GM18499 (cell line): ENCODE data around the gene SLC12A7.

Source experiments
- ATAC-seq: cut with Tn5 transposase; IDR thresholded peaks from one replicate; pipeline ENCODE4 v1.9.1; 2021; ENCODE audit warnings: moderate number of reproducible peaks; ENCODE audit not compliant: insufficient read depth, unreplicated experiment

SLC12A7 gene

DNA sequence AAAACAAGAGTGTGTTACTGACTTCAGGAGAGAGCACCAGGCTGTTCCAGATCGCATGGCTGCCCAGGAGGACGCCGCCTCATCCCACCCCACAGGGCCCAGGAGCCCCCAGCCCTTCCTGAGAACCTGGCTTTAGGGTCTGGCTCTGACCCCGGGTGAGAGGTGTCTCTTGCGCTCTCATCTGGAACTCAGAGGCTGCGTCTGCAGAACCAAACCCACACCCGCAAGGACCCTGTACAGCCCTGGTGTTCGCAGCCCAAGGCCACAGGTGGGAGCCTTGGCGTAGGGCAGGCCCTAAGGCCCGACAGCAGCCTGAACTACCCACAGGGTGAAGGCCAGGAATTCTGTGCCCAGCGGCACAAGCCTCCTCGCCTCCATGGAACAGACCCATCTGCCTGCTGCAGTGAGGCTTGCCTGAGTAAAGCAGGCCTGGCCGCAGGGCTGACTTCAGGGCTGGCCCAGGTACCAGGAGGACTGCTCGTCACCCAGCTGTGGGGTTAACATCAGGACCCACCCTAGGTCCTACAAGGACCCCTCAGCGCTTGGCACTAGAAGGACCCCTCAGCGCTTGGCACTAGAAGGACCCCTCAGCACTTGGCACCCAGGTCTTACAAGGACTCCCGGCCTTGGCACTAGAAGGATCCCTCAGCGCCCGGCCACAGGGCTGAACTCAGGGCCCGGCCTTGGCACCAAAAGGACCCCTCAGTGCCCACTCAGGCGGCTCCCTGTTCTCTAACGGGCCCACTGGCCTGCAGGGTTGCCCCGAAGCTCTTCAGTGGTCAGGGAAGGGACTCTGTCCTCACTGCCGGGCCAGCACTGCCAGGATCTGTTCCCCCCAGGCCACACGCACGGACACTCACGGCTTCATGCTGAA lies 55.0 kb downstream of the SLC12A7 start:
- no peak for ATAC-seq

DNA sequence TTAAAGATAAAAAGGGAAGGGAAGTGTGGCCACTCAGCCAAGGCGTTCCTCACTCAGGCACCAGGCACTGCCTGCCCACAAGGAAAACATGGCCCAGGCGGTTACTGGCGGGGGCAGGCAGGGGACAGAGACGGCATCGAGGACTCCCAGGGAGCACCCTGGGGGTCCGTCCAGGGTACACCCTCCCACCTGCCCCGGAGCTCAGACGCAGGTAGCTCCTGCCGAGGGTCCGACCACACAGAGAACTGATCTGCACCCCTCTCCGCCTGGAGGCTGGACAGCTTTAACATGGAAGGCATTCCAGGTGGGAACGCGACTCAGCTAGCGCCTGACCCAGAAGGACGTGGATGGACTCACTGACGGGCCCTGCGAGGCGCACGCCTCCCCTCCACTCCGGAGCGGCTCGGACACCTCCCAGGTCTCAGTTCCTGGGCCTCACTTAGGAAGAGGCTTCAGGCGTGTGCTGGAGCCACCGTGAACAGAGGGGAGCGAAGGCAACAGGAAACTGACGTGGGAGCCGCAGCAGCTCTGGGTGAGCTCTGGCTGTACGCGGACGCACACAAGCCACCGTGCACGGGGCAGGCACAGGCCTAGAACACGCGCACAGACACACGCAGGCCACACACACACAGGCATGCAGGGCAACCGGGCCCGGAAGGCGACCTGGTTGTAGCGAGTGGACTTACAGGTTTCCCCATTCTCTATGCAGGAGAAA lies 55.8 kb downstream of the SLC12A7 start:
- ATAC-seq = no peak

DNA sequence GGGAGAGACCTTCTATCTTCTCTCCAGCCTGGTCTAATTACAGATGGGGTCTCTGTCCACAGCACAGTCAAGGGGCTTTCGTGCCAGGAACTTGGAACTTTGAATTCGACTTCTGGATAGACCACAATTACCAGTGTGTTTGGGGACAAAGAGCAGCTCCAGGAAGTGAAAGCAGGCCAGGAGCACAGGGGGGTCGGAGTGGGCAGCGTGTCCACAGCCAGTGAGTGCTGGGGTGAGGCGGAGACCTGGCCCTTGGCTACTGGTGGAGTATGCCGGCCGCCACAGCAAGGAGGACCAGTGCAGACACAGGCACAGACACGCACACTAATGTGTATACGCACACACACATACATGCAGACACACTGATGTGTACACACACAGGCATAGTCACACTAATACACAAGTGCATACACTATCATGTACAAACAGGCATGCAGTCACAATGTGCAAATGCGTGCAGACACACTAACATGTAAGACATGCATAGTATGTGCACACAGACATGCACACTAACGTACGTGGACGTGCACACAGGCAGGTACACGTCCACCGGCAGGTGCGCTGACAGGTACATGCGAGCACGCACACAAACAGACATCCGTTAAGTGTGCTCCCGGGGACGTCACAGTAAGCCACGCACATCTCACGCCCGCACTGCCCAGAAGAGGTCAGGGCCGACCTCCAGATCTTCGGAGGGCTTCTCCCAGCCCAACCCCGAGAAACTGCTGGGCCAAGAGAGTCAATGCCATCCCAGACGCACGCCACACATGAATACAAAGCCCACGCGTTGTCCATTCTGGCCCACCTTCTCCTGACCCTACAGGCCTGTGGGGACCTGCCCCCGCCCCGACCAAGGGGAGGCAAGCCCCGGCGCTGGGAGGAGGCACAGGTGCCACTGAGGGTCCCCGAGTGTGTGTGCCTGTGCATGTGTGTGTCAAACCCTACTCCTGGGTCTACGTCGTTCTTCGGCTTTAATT lies 56.8 kb downstream of the SLC12A7 start:
- ATAC-seq = no peak

DNA sequence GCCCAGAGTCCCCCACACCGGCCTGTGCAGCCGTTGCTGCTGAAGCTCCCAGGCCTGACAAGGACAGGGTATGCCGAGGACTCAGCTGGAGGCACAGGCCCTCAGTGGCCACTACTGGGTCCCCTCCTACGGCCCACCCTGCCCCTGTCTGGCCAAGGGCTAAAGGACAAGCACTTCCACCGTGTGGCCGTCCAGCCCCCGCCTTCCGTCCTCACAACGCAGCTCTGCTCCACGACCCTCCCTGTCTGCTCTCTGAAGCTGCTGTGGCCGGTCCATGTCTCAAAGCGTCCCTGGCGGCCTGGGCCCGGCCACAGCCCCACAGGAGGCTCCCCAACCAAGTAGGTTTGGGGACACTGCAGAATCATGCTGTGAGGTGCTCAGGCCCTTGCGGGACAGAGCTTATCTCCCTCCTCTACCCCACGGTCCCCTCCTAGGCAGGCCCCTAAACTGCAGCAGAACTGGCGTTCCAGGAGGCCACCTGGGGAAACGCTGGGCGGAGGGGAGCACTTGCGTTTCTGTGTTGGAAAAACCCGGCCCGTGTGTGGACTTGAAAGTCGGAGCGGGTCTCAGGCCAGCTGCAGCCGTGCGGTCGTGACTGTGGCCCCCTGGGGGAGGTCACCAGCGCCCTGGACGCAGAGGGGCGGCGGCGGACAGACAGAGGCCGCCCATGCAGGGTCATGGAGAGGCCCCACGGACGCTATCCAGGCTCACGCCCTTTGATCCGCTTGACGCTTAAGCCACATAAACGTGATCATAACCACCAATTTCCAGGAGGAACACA lies 57.7 kb downstream of the SLC12A7 start:
- no peak for ATAC-seq

DNA sequence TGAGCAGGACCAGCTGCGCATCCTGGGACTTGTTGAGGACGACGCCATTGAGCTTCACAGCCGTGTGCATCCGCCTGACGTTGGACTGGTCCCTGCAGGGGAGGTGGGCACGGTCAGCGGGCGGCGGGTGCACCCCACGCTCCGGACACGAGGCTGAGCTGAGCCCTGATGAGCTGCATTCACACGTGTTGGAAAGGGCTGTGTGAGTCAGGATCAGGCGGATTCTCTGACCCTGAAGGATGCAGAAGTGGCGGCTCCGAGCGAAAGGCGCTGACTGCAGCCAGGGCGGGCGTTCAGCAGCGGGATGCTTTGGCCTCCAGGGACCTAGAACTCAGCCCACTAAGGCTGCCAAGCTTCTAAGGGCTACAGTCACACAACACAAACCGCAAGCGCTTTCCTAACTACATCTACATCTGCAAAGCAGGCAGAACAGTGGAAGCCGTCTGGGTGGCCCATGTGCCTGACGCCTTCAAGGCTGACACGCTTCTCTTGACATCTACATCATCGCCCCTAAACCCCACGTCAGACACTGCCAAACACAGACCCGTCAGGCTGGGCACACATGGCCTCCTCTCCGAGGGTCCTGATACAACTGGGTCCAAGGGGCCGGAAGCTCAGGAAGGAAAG lies 58.4 kb downstream of the SLC12A7 start:
- ATAC-seq = no peak

DNA sequence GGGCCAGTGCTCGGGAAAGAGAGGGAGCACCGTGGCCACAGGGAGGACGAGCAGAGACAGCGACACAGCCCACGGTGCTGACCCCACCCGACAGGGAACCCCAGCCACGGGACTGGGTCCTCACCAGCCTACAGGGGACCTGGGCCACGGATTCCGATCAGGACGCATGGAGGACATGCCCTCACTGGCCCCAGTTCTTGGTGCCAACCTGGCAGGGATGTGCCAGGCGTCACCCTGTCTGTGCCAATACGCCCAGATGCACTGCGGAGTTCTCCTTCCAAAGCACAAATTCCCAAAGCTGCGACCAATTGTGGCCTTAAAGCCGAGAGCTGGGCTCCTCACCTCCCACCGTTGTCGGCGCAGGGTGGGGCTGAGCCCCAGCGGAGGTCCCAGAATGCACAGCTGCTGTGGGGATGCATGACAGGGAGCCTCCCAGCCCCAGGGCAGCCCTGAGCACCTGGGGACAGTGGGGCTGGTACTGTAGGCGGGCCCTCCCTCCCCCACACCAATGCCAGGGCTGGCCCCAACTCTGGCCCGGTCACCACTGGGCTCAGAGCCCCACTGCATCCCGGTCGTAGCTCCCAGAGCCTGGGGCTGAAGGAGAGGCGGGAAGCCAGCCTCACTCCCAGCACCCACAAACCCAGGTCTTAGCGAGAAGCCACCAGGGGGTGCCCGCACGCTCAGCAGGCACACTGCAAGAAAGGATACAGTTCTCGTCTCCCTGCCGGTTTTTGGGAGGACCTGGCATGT lies 59.0 kb downstream of the SLC12A7 start:
- ATAC-seq = no peak

DNA sequence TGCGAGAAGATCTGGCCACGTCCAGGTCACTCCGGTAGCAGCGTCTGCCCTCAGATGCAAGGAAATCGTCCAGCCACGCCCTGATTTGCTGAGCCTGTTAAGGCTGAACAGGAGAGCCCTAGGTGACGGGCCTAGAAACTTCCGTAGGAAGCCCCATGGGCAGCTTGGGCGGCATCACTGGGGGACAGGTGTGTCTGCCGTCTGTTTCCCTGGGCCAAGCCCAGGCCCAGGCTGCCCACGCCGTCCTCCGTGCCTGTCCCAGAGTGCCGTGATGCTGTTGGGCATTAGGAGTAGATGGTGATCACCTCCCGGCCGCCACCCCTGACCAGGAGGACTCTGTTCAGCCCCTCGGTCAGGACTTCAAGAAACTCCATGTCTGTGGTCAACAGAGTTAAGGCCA lies 59.8 kb downstream of the SLC12A7 start:
- no peak for ATAC-seq

DNA sequence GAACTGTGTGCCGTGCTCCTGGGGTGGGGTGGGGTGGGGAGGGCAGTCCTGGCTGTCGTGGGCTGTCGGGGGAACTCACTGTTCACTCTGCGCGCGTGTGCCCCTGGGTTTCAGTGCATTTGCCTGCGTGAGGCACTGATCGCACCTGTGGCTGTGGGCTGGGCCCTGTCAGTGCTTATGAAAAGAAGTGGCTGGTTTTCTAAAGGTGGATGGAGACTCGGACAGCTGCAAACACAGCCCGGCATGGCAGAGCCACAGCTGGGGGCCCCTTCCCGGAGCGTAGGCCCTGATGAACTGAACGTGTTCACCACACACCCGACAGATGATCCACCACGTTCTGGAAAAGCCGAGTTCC lies 60.5 kb downstream of the SLC12A7 start:
- ATAC-seq = no peak

DNA sequence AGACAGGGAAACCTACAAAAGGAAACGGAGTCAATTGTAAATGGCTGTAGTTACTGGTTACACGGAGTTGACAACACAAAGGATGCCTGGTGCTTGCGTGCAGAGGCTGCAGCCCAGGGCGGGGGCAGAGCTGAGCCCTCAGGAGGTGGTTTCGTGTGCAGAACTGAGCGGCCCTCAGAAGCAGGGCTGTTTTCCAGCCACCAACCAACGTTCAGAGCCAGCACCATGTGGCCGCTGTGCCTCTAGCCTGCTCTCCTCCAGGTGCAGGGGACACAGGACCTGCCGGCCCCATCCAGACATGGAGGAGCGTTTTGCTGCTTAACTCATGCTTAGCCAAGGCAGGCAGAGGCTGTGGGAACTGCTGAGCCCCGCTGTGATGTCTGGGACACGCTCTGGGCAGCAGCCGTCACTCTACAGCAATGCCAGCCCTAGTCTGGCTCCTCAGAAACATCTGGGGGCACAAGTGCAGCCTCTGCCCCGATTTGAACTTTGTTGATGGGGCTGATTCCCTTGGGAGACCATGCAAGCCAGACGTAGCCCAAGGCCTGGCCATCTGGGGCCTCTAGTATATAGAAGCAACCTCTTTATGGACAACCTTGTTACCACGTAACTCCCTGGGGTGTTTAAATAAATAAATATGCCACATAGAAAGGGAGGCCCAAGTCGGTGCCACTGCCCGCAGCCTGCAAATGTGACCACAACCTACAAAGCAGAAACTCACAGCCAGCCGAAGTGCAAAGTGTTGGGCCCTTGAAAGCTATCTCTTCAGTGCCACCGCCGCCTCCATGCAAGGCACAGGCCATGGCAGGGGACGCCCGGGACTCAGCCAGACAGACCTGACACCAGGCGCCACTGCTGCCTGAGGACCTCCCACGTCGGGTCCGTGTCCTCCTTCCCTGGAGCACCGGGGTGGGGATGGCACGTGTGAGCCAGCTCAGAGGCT lies 61.2 kb downstream of the SLC12A7 start:
- ATAC-seq = no peak

DNA sequence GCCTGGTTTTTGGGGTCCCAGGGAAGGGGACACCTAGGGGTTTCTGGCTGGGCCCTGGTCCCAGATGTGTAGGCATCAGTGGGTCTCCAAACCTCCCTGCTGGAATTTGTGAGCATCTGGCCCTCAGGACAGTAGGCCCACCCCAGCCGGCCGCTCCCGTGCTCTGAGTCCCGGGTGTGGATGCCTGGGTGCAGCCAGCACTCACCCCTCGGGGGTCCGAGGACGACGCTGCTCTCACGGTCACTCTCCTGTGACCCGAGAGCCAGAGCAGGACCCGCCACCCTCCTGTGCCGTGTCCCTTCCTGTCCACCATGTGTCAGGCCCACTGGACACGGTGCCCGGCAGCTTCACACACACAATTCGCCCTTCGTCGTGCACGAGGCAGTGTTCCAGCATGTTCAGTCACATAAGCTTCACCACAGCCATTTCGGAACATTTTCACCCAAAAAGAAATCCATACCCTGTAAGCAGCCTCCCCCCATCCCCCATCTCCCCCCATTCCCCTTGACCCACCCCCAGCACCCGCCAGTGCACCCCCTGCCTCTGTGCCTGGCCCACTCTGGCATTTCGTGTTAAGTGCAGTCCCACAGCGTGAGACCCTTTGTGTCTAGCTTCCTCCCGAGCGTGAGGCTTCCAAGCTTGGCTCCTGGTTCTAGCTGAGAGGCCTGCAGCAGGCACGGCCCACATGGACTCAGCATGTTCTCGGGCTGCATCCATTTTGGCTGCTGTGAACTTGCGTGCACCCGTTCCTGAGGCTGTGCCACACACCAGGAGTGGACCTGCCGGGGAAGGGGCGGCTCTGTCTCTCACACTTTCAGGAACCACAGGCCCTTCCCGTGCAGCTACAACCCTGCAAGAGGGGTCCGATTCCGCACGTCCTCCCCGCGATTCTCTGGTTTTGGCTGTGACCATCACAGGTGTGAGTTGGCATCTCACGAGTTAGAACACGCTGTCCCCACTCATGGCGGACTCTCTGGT lies 62.7 kb downstream of the SLC12A7 start:
- no peak for ATAC-seq

DNA sequence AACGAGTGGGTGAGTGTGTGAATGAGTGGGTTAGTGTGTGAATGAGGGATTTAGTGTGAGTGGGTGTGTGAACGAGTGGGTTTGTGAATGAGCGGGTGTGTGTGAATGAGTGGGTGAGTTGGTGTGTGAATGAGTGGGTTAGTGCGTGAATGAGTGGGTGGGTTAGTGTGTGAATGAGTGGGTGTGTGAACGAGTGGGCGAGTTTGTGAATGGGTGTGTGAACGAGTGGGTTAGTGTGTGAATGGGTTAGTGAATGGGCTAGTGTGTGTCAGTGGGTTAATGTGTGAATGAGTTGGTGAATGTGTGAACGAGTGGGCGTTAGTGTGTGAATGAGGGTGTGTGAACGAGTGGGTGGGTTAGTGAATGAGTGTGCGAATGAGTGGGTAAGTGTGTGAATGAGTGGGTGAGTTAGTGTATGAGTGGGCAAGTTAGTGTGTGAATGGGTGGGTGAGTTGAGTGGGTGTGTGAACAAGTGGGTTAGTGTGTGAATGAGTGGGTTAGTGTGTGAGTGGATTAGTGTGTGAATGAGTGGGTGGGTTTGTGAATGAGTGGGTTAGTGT lies 63.6 kb downstream of the SLC12A7 start:
- ATAC-seq = no peak

DNA sequence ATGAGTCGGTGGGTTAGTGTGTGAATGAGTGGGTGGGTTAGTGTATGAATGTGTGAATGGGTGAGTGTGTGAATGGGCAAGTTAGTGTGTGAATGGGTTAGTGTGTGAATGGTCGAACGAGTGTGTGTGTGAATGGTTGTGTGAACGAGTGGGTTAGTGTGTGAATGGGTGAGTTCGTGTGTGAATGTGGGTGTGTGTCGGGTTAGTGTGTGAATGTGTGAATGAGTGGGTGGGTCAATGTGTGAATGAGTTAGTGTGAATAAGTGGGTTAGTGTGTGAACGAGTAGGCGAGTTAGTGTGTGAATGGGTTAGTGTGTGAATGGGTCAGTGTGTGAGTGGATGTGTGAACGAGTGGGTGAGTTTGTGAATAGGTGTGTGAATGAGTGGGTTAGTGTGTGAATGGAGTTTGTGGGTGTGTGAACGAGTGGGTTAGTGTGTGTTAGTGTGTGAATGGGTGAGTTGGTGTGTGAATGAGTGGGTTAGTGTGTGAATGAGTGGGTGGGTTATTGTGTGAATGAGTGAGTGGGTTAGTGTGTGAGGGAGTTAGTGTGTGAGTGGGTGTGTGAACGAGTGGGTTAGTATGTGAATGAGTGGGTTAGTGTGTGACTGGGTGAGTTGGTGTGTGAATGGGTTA lies 64.4 kb downstream of the SLC12A7 start:
- no peak for ATAC-seq

DNA sequence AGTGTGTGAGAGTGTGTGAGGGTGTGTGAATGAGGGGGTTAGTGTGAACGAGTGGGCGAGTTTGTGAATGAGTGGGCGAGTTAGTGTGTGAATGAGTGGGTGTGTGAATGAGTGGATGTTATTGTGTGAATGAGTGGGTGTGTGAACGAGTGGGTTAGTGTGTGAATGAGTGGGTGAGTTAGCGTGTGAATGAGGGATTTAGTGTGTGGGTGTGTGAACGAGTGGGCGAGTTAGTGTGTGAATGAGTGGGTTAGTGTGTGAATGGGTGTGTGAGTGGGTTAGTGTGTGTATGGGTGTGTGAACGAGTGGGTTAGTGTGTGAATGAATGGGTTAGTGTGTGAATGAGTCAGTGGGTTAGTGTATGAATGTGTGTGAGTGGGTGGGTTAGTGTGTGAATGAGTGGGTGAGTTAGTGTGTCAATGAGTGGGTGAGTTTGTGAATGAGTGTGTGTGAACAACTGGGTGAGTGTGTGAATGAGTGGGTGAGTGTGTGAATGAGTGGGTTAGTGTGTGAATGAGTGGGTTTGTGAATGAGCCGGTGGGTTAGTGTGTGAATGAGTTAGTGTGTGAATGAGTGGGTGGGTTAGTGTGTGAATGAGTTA lies 65.8 kb downstream of the SLC12A7 start:
- no peak for ATAC-seq

DNA sequence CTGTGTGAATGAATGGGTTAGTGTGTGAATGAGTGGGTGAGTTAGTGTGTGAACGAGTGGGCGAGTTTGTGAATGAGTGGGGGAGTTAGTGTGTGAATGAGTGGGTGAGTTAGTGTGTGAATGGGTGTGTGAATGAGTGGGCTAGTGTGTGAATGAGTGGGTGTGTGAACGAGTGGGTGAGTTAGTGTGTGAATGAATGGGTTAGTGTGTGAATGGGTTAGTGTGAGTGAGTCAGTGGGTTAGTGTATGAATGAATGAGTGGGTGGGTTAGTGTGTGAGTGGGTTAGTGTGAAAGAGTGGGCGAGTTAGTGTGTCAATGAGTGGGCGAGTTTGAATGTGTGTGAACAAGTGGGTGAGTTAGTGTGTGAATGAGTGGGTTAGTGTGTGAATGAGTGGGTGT lies 67.7 kb downstream of the SLC12A7 start:
- ATAC-seq = no peak

DNA sequence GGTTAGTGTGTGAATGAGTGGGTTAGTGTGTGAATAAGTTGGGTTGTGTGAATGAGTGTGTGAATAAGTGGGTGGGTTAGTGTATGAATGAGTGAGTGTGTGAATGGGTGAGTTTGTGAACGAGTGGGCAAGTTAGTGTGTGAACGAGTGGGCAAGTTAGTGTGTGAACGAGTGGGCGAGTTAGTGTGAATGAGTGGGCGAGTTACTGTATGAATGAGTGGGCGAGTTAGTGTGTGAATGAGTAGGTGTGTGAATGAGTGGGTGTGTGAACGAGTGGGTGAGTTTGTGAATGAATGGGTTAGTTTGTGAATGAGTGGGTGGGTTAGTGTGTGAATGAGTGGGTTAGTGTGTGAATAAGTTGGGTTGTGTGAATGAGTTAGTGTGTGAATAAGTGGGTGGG lies 68.5 kb downstream of the SLC12A7 start:
- ATAC-seq = no peak
